GM12878 (cell line): ENCODE data around the gene CHRDL2. TPM values are rescaled to one million over a fixed set of nuclear protein-coding genes. Genes with fewer than 3 reads are reported as not detected.

ENCODE experiments used
- ATAC-seq: fragments of 200-7000 bp; cut with Tn5 transposase; 3 replicates; pipeline ENCODE4 v1.9.1; 2020; ENCODE audit warnings: mild to moderate bottlenecking, moderate library complexity
- BruUV-seq: library from RNA; stranded (reverse); fragments of 400-500 nt; replicated peaks from 2 replicates; lab custom pipeline; 2021; lab: Mats Ljungman, UMichigan
- CTCF ChIA-PET: fragments of 300-600 bp; sonication (Branson Sonifier 250); formaldehyde crosslinking; extraction: SDS; loops from one replicate; lab custom pipeline; 2021; ENCODE audit warnings: inconsistent platforms; lab: Yijun Ruan, JAX
- POLR2A ChIA-PET: fragments of 350-600 bp; formaldehyde crosslinking; extraction: SDS; loops from one replicate; lab custom pipeline; 2021; ENCODE audit warnings: inconsistent platforms; lab: Charles Lee
- RAD21 ChIA-PET: fragments of 300-600 bp; sonication (Branson Sonifier 250); formaldehyde crosslinking; loops from one replicate; lab custom pipeline; 2023; ENCODE audit warnings: antibody characterized with exemption; ENCODE audit not compliant: unreplicated experiment; lab: Charles Lee
- SMC1A ChIA-PET: fragments of 300-600 bp; sonication (Branson Sonifier 250); formaldehyde crosslinking; loops from one replicate; lab custom pipeline; 2023; ENCODE audit not compliant: unreplicated experiment, uncharacterized antibody; lab: Charles Lee
- DNase-seq: peaks from one replicate; pipeline ENCODE4 v3.0.0-alpha.2; 2011; ENCODE audit warnings: low read depth, low spot score
- FAIRE-seq: peaks from 3 replicates; lab custom pipeline; 2011; peaks lifted over from hg19 to GRCh38; lab: Jason Lieb, UNC
- H2AFZ ChIP-seq: 2 replicates; pipeline ENCODE4 v1.6.0; 2011; ENCODE audit warnings: low read depth, low read length, control low read depth; ENCODE audit not compliant: control insufficient read depth
- H3K27ac ChIP-seq: 2 replicates; pipeline ENCODE4 v1.5.1; 2011; ENCODE audit warnings: control low read depth; ENCODE audit not compliant: control insufficient read depth, insufficient read depth
- H3K27me3 ChIP-seq, 2 experiments: replicated peaks in 1 of 2; 2 replicates each; pipeline versions ENCODE4 v1.6.0 to v1.6.1; 2011; ENCODE audit warnings: low read length in 1 of 2; ENCODE audit not compliant: control insufficient read depth in 2 of 2, insufficient read depth in 2 of 2
- H3K36me3 ChIP-seq, 2 experiments: 2 replicates each; pipeline ENCODE4 v1.5.1; 2011; ENCODE audit warnings: low read length in 1 of 2; ENCODE audit not compliant: control insufficient read depth in 2 of 2, insufficient read depth in 2 of 2
- H3K4me1 ChIP-seq: 2 replicates; pipeline ENCODE4 v1.6.1; 2011; ENCODE audit warnings: mild to moderate bottlenecking, low read length, moderate library complexity, mixed read lengths; ENCODE audit not compliant: control insufficient read depth, insufficient read depth
- H3K4me2 ChIP-seq: 2 replicates; pipeline ENCODE4 v1.6.0; 2011; ENCODE audit warnings: control low read depth; ENCODE audit not compliant: control insufficient read depth, insufficient read depth
- H3K4me3 ChIP-seq: fragments of 200-600 bp; sonication (generic); 2 replicates; pipeline ENCODE4 v1.5.1; 2016
- H3K79me2 ChIP-seq: 2 replicates; pipeline ENCODE4 v1.6.0; 2011; ENCODE audit warnings: low read length; ENCODE audit not compliant: control insufficient read depth, insufficient read depth
- H3K9ac ChIP-seq: 2 replicates; pipeline ENCODE4 v1.8.0; 2011; ENCODE audit warnings: low read length, control low read depth, mixed read lengths; ENCODE audit not compliant: control insufficient read depth, insufficient read depth
- H3K9me3 ChIP-seq: replicated peaks from 3 replicates; pipeline ENCODE4 v1.5.1; 2011; ENCODE audit warnings: mild to moderate bottlenecking, low read length; ENCODE audit not compliant: control insufficient read depth, insufficient read depth
- H4K20me1 ChIP-seq: 2 replicates; pipeline ENCODE4 v1.6.0; 2011; ENCODE audit not compliant: control insufficient read depth, insufficient read depth
- BCL3 ChIP-seq: IDR thresholded peaks from 2 replicates; pipeline ENCODE4 v1.6.1; 2011; ENCODE audit warnings: borderline replicate concordance, low read depth, mild to moderate bottlenecking, moderate library complexity, low read length; ENCODE audit not compliant: insufficient read depth, poor library complexity, severe bottlenecking
- BRCA1 ChIP-seq: IDR thresholded peaks from 2 replicates; pipeline ENCODE4 v1.6.1; 2011; ENCODE audit warnings: low read depth, low read length, improper control_type of control experiment
- IRF3 ChIP-seq: fragments of 450-650 bp; IDR thresholded peaks from 2 replicates; pipeline ENCODE4 v1.6.1; 2014; ENCODE audit warnings: mild to moderate bottlenecking
- MXI1 ChIP-seq: fragments of 150-350 bp; IDR thresholded peaks from 2 replicates; pipeline ENCODE4 v1.6.1; 2011; ENCODE audit warnings: low read depth, mild to moderate bottlenecking, inconsistent platforms, low read length, improper control_type of control experiment
- PKNOX1 ChIP-seq: fragments of 450-650 bp; IDR thresholded peaks from 2 replicates; pipeline ENCODE4 v1.6.1; 2016; ENCODE audit warnings: mild to moderate bottlenecking
- ZNF207 ChIP-seq: fragments of 450-650 bp; IDR thresholded peaks from 2 replicates; pipeline ENCODE4 v1.6.1; 2014; ENCODE audit warnings: antibody characterized with exemption, mild to moderate bottlenecking, borderline replicate concordance
- WGBS: methylation state at CpG from one replicate; pipeline ENCODE4 v1.1.6; 2016; ENCODE audit warnings: low lambda C conversion rate; ENCODE audit not compliant: insufficient replicate concordance, insufficient coverage; ENCODE audit errors: missing lambda C conversion rate; 5-methylcytosine and 5-hydroxymethylcytosine counted together
- in situ Hi-C: fragments of 300-500 bp; cut with MboI; formaldehyde crosslinking; loops from 9 replicates; pipeline ENCODE4 v1.14.3; 2018; ENCODE audit warnings: mixed read lengths
- intact Hi-C: fragments of 100-400 bp; cut with micrococcal nuclease; formaldehyde crosslinking; loops from one replicate; pipeline ENCODE4 v1.14.2; 2022; ENCODE audit not compliant: unreplicated experiment
- polyA plus RNA-seq, 11 experiments: library from polyadenylated mRNA; depleted of rRNA in 4 of 11; unstranded in 6 of 11; stranded (reverse) in 5 of 11; fragments of >200 nt; fragmentation: Nextera tagmentation in 4 of 11; fragmentation: Illumina TruSeq in 1 of 11; extraction: Ambion mirVana in 4 of 11; extraction: Trizol in 1 of 11; gene quantifications; 1 replicate in 1 of 11; 2 replicates in 10 of 11; pipeline versions ENCODE4 v1.2.1 to v1.2.3, GENCODE V29; 2011 to 2016; ENCODE audit warnings: inconsistent platforms in 2 of 11, missing spikeins in 2 of 11, low read depth in 1 of 11
- total RNA-seq, 4 experiments: library from RNA; depleted of rRNA in 3 of 4; stranded (reverse); fragments of >200 nt in 3 of 4; fragmentation: Illumina TruSeq in 1 of 4; extraction: Trizol in 1 of 4; gene quantifications; 2 replicates each; pipeline versions ENCODE4 v1.2.1 to v1.2.3, GENCODE V29; 2013 to 2021
- TF ChIP-seq, protein P1 (sequence below): fragments of 450-650 bp; IDR thresholded peaks from 2 replicates; pipeline ENCODE4 v1.6.1; 2017; ENCODE audit warnings: mild to moderate bottlenecking, moderate library complexity
- TF ChIP-seq, protein P2 (sequence below): IDR thresholded peaks from 2 replicates; pipeline ENCODE4 v1.6.1; 2012; ENCODE audit warnings: low read depth, low read length, improper control_type of control experiment

Gene CHRDL2
- total and polyA plus RNA-seq, 10 of the 15 experiments (the other 5 are each of a cell fraction or from before 2014, with no cell fraction given), result not detected

DNA sequence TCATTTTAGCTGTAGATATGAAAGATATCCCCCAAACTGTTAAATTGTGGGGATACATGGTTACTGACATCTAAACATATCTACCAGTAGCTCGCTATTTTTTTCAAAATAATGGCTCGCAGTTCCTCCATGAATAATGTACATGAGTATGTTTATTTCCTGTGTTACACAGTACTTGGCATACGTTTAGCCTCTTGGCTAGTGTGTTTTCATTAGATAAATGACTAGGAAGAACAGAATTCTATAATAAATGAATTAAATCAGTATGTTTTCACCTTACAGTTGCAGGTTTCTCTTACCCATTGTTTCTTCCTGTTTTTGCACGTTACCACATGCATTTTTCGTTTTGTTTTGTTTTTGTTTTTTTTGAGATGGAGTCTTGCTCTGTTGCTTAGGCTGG lies 39.2 kb upstream of the CHRDL2 start (continued):
- TF ChIP-seq, protein P1, sequence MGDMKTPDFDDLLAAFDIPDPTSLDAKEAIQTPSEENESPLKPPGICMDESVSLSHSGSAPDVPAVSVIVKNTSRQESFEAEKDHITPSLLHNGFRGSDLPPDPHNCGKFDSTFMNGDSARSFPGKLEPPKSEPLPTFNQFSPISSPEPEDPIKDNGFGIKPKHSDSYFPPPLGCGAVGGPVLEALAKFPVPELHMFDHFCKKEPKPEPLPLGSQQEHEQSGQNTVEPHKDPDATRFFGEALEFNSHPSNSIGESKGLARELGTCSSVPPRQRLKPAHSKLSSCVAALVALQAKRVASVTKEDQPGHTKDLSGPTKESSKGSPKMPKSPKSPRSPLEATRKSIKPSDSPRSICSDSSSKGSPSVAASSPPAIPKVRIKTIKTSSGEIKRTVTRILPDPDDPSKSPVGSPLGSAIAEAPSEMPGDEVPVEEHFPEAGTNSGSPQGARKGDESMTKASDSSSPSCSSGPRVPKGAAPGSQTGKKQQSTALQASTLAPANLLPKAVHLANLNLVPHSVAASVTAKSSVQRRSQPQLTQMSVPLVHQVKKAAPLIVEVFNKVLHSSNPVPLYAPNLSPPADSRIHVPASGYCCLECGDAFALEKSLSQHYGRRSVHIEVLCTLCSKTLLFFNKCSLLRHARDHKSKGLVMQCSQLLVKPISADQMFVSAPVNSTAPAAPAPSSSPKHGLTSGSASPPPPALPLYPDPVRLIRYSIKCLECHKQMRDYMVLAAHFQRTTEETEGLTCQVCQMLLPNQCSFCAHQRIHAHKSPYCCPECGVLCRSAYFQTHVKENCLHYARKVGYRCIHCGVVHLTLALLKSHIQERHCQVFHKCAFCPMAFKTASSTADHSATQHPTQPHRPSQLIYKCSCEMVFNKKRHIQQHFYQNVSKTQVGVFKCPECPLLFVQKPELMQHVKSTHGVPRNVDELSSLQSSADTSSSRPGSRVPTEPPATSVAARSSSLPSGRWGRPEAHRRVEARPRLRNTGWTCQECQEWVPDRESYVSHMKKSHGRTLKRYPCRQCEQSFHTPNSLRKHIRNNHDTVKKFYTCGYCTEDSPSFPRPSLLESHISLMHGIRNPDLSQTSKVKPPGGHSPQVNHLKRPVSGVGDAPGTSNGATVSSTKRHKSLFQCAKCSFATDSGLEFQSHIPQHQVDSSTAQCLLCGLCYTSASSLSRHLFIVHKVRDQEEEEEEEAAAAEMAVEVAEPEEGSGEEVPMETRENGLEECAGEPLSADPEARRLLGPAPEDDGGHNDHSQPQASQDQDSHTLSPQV, result no peak
- TF ChIP-seq MXI1 (no peak), ZNF207 (no peak), BRCA1 (no peak)
- TF ChIP-seq, protein P2, sequence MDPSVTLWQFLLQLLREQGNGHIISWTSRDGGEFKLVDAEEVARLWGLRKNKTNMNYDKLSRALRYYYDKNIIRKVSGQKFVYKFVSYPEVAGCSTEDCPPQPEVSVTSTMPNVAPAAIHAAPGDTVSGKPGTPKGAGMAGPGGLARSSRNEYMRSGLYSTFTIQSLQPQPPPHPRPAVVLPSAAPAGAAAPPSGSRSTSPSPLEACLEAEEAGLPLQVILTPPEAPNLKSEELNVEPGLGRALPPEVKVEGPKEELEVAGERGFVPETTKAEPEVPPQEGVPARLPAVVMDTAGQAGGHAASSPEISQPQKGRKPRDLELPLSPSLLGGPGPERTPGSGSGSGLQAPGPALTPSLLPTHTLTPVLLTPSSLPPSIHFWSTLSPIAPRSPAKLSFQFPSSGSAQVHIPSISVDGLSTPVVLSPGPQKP, result no peak

- ChIA-PET RAD21 (interaction anchor here (1.2 to 1.3 kb wide), 2 partner anchors 9 to 51 kb away, joined by 3 read pairs; no protein-coding TSS in a partner anchor), SMC1A (interaction anchor here (1.1 to 1.5 kb wide), 4 partner anchors 14 to 21 kb away, joined by 3 to 4 read pairs (median 3); no protein-coding TSS in a partner anchor), CTCF (interaction anchor here (1.0 to 1.3 kb wide), 4 partner anchors 19 to 40 kb away, joined by 3 read pairs; no protein-coding TSS in a partner anchor), POLR2A (interaction anchor here (1.9 to 2.0 kb wide), 2 partner anchors 15 to 19 kb away, joined by 8 to 9 read pairs; no protein-coding TSS in a partner anchor)
- Histone ChIP-seq H3K27ac (peak overlapping the region; percentile 34), H3K9me3 (peaks cover under 1% of the 10 kb centered on the region; the same call in 1 of the 3 replicates), H3K27me3 (no peaks in the 10 kb centered on the region), H3K4me3 (no peak overlapping the region), H3K4me1 (peaks cover 39% of the 10 kb centered on the region), H2AFZ (no peak overlapping the region), H4K20me1 (no peaks in the 10 kb centered on the region), H3K9ac (no peak overlapping the region), H3K79me2 (peaks cover 22% of the 10 kb centered on the region), H3K4me2 (peak overlapping the region; percentile 10; the same call in 1 of the 2 replicates), H3K36me3 (no peaks in the 10 kb centered on the region)
- BruUV-seq, result no TSS peak
- intact Hi-C loops, result loop anchor here (2.0 to 5.0 kb wide), 2 partner anchors 14 to 48 kb away; no protein-coding TSS in a partner anchor
- FAIRE-seq (peak; percentile 18), DNase-seq (no peak), ATAC-seq (peak; percentile 53)
- WGBS, result 45% methylated on average over 2 of the region's 2 CpGs
- in situ Hi-C loops, result no loop called here
- TF ChIP-seq PKNOX1 (0 out of 2 replicates have a peak, but pooled peaks have one; percentile 20), IRF3 (no peak), BCL3 (no peak)
Measured at GRCh38 chr11:74769055-74769707, 38.0 kb upstream of the CHRDL2 start.
